GDM1 (cell line): ENCODE results near the gene TNFSF13.
"Not testable (repeated sequence)": the region's sequence is repeated elsewhere in the genome, so short reads cannot be mapped to it uniquely, and the experiment has no call there.

Experiments
- DNase-seq: peaks from one replicate; lab custom pipeline; 2025; lab: John Stamatoyannopoulos, UW

TNFSF13 gene

DNA sequence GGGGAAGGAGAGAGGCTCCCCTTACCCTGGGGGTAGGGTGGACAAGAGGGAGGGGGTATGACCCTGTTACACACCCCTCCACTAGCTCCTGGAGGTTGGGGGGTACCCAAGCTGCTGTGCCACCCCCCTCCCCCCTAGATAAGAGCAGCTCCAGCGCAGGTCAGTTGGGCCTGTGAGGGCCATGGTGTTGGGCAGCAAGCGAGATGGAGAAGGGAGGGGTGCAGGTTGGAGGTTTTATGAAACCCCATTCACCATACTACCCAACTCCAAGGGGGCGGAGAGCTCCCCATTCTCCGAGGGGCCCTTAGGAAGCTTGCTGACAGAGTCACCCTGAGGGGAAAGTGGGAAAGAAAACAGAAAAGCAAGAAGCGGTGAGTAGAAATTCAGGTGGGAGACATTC is 33.0 kb downstream of the TNFSF13 start:
- DNase-seq, result no peak

DNA sequence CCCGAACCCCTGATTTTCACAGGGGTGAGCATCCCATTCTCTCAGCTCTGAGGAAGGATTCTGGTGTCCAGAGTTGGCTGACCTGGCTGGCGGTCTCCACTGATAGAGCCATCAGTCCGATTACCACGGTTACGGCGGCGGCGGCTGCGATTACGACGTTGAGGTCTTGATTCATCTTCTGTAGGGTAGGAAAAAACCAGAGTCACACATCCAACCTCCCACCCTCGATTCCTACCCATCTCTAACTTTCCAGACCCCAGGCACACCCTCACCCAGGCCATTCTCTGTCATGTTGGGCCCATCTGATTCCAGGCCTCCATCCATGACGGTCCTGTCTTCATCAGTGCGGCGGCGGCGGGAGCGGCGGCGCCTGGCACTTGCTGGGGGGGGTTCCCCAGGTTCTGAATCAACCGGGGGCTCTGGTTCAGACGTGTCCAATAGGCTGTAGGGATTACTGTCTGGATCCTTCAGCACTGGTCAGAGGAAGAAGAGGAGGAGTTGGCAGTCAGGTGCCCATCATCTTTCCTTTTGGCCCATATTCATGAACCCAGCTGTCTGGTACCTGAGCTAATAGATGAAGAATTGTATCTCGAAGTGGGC is 34.0 kb downstream of the TNFSF13 start:
- no peak for DNase-seq

DNA sequence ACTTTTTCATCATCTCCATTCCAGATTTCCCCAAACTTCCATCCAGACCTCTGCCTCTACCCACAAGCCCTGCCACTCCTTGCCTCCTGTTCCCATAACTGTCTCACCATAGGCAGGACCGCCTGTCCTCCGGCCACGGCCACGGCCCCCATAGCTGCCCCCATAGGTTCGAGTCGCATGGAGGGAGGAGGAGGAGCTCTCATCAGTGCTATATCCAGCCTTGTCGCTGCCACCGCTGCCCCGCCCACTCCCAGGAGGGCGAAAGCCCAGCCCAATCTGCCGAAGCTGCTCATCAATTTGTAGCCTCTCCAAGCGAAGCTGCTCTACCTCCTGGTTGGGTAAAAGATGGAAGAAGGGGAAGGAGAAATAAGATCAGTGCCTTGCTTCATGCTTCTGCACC is 34.7 kb downstream of the TNFSF13 start:
- DNase-seq, result no peak

DNA sequence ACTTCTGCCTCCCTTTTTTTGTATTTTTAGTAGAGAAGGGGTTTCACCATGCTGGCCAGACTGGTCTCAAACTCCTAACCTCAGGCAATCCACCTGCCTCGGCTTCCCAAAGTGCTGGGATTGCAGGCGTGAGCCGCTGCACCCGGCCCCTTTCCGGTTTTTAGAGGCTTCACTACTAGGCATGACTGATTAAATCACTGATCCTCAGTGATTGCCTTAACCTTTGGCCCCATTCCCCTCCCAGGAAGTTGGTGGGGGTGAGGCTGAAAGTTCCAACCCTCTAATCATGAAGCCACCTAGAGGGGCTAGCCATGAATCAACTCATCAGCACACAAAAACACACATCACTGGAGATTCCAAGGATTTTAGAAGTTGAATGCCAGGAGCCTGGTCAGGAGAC is 39.0 kb downstream of the TNFSF13 start:
- DNase-seq, result not testable (repeated sequence)

DNA sequence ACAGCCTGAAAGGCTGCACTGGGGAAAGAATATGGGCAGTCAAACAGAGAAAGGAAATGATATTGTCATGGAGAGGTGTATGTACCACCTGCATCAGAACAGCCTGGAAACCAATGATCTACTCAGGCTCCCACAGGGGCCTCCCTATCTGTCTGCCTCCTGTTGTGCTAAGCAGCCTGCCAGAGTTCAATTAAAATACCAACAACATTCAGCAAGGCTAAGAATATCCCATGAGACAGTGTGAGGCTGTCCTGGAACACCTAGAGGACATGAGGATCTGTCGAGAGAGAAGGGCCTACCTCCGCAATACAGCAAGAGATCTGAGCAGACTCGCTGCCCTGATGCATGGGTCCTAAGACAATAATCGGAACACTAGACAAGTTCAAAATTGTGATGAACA is 47.7 kb downstream of the TNFSF13 start:
- no peak for DNase-seq

DNA sequence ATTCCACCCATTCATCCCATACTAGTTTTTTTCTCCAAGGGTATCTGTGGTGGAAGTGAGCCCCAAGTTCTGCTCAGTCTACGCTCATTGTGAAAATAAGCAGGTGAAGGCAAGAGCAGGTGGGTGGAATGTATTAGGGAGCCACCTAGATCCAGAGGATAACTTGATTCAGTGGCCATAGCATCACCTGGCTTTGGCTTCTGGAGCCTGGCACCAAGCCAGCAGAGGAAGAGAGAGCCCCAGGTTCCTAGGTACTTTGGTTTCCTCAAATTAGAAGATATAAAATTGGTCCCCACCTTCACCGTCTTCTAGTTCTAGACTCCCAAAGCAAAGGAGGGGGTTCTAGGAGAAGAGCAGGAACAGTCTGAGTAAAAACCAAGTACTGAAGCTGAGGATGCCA is 52.1 kb downstream of the TNFSF13 start:
- DNase-seq, result no peak
